OCI-LY7 (cell line): ENCODE data around the gene PTGER3. TPM values are rescaled to one million over a fixed set of nuclear protein-coding genes. Genes with fewer than 3 reads are reported as not detected.

Experiments
- BruUV-seq: library from RNA; stranded (reverse); fragments of 400-500 nt; replicated peaks from 2 replicates; lab custom pipeline; 2021; lab: Mats Ljungman, UMichigan
- CTCF ChIA-PET: fragments of 300-600 bp; sonication (Branson Sonifier 250); formaldehyde crosslinking; loops from one replicate; lab custom pipeline; 2022; ENCODE audit warnings: antibody characterized with exemption; ENCODE audit not compliant: unreplicated experiment; lab: Charles Lee
- POLR2A ChIA-PET: fragments of 300-600 bp; sonication (Branson Sonifier 250); formaldehyde crosslinking; loops from one replicate; lab custom pipeline; 2022; ENCODE audit warnings: antibody characterized with exemption; lab: Charles Lee
- DNase-seq: peaks from one replicate; pipeline ENCODE4 v3.0.0-alpha.2; 2015; ENCODE audit warnings: low spot score
- H2AFZ ChIP-seq: fragments of 200-600 bp; sonication (generic), shearing (Covaris generic); 2 replicates; pipeline ENCODE4 v1.6.1; 2014; ENCODE audit warnings: mild to moderate bottlenecking, antibody characterized with exemption, low read length, moderate library complexity
- H3K27ac ChIP-seq: fragments of 200-600 bp; sonication (generic); 2 replicates; pipeline ENCODE4 v1.5.1; 2014; ENCODE audit warnings: mixed run types, low read depth, mild to moderate bottlenecking, moderate library complexity, low read length, inconsistent platforms; ENCODE audit not compliant: poor library complexity, severe bottlenecking
- H3K36me3 ChIP-seq: fragments of 200-600 bp; sonication (generic); 2 replicates; pipeline ENCODE4 v1.6.1; 2014; ENCODE audit warnings: mild to moderate bottlenecking, antibody characterized with exemption, low read length, moderate library complexity, mixed read lengths; ENCODE audit not compliant: insufficient read depth
- H3K4me1 ChIP-seq: fragments of 200-600 bp; sonication (generic); 2 replicates; pipeline ENCODE4 v1.5.1; 2014; ENCODE audit warnings: mild to moderate bottlenecking, low read length; ENCODE audit not compliant: insufficient read depth, poor library complexity, severe bottlenecking
- H3K4me2 ChIP-seq: fragments of 200-600 bp; sonication (generic); 2 replicates; pipeline ENCODE4 v1.6.1; 2014; ENCODE audit warnings: mild to moderate bottlenecking, low read length
- H3K4me3 ChIP-seq: fragments of 200-600 bp; sonication (generic); 2 replicates; pipeline ENCODE4 v1.5.1; 2014; ENCODE audit warnings: mild to moderate bottlenecking, low read depth, low read length; ENCODE audit not compliant: poor library complexity, severe bottlenecking
- H3K79me2 ChIP-seq: fragments of 200-600 bp; sonication (generic); 2 replicates; pipeline ENCODE4 v1.6.1; 2016; ENCODE audit warnings: low read depth, mild to moderate bottlenecking, low read length, moderate library complexity, mixed read lengths; ENCODE audit not compliant: insufficient read depth
- H3K9me2 ChIP-seq: fragments of 200-600 bp; sonication (generic); 2 replicates; pipeline ENCODE4 v1.6.1; 2016; ENCODE audit warnings: mild to moderate bottlenecking, low read length, mixed read lengths; ENCODE audit not compliant: insufficient read depth
- H3K9me3 ChIP-seq: fragments of 200-600 bp; sonication (generic); 2 replicates; pipeline ENCODE4 v1.6.1; 2014; ENCODE audit warnings: mild to moderate bottlenecking, mixed run types, low read length, mixed read lengths
- H4K20me1 ChIP-seq: fragments of 200-600 bp; sonication (generic); 2 replicates; pipeline ENCODE4 v1.6.1; 2014; ENCODE audit warnings: mild to moderate bottlenecking, antibody characterized with exemption, low read length, moderate library complexity, mixed read lengths; ENCODE audit not compliant: insufficient read depth
- CTCF ChIP-seq: fragments of 200-600 bp; sonication (generic); conservative IDR thresholded peaks from 2 replicates; pipeline ENCODE4 v1.5.1; 2014; ENCODE audit warnings: mild to moderate bottlenecking, antibody characterized with exemption, low read length, moderate library complexity, mixed read lengths
- EZH2phosphoT487 ChIP-seq: fragments of 200-600 bp; sonication (generic); IDR thresholded peaks from 2 replicates; pipeline ENCODE4 v1.6.1; 2018; ENCODE audit warnings: low read depth, borderline replicate concordance, mild to moderate bottlenecking, mixed run types, antibody characterized with exemption, low read length, moderate library complexity, mixed read lengths
- intact Hi-C: fragments of 100-400 bp; cut with micrococcal nuclease; formaldehyde crosslinking; loops from one replicate; pipeline ENCODE4 v1.10.0; 2022; ENCODE audit not compliant: unreplicated experiment
- total RNA-seq, 2 experiments: library from RNA; depleted of rRNA in 1 of 2; stranded (reverse); fragments of >200 nt in 1 of 2; shearing (Covaris generic) in 1 of 2; gene quantifications; 2 replicates each; pipeline ENCODE4 v1.2.3, GENCODE V29; 2014 to 2022

The PTGER3 gene
- total RNA-seq, 2 experiments from 2014 or later, result 0.13 TPM; not detected in 1

- Histone ChIP-seq H4K20me1 (peaks cover 16% of the 10 kb centered on the region), H3K9me2 (no peaks in the 10 kb centered on the region), H2AFZ (no peak overlapping the region), H3K4me2 (no peak overlapping the region), H3K9me3 (no peaks in the 10 kb centered on the region), H3K27ac (no peak overlapping the region), H3K36me3 (peaks cover 9% of the 10 kb centered on the region), H3K4me3 (no peak overlapping the region), H3K79me2 (peaks cover 26% of the 10 kb centered on the region), H3K4me1 (peaks cover 18% of the 10 kb centered on the region)
- intact Hi-C loops, result loop anchor here (10.0 kb wide), 1 partner anchor 668 kb away; the partner anchor contains the start of gene CTH
- POLR2A ChIA-PET, result no interaction called here
- BruUV-seq, result no TSS peak
- no peak for DNase-seq
- CTCF ChIA-PET, result no interaction called here
- TF ChIP-seq EZH2phosphoT487, result no peak
- no peak for TF ChIP-seq CTCF
Observed at GRCh38 chr1:71083271-71083670, 35.7 kb upstream of the PTGER3 start.

- Histone ChIP-seq H3K36me3 (peaks cover 25% of the 10 kb centered on the region), H3K9me2 (no peaks in the 10 kb centered on the region), H3K4me2 (peak overlapping the region; percentile 83), H3K27ac (peak overlapping the region; percentile 62), H4K20me1 (peaks cover 19% of the 10 kb centered on the region), H3K79me2 (peaks cover 42% of the 10 kb centered on the region), H3K4me1 (peaks cover 19% of the 10 kb centered on the region), H3K4me3 (peak overlapping the region; percentile 92), H2AFZ (peak overlapping the region; percentile 76; the same call in 1 of the 2 replicates), H3K9me3 (no peaks in the 10 kb centered on the region)
- CTCF ChIA-PET, result no interaction called here
- TF ChIP-seq EZH2phosphoT487 (no peak), CTCF (no peak)
- POLR2A ChIA-PET, result interaction anchor here (0.8 to 2.2 kb wide), 6 partner anchors 9 to 981 kb away, joined by 3 to 6 read pairs (median 4); no protein-coding TSS in a partner anchor
- intact Hi-C loops, result loop anchor here (1.0 to 10.0 kb wide), 3 partner anchors 89 to 876 kb away; partner anchors contain the start of genes CTH and LRRC40
- BruUV-seq, result TSS peak; percentile 98
- no peak for DNase-seq
Observed at GRCh38 chr1:71081697-71082080, 34.1 kb upstream of the PTGER3 start.
